Measurements from ENCODE around the gene OTOP1. TPM values are rescaled to one million over a fixed set of nuclear protein-coding genes. Genes with fewer than 3 reads are reported as not detected.
"Not testable (repeated sequence)": the region's sequence is repeated elsewhere in the genome, so short reads cannot be mapped to it uniquely, and the experiment has no call there.

Gene OTOP1
- total RNA-seq, 1 experiment from 2014 or later: not detected

GRCh38 chr4:4228356-4228668, 1.6 kb upstream of the OTOP1 start:
- no peak for DNase-seq (ENCODE audit: low read depth)

GRCh38 chr4:4227510-4228355, 1.0 kb upstream of the OTOP1 start:
- no peak for DNase-seq (ENCODE audit: low read depth)

- no peak for DNase-seq (ENCODE audit: low read depth)
These were observed 669 bp downstream of the OTOP1 start for GRCh38 chr4:4225915-4226605.

- peak; percentile 2 for DNase-seq (ENCODE audit: low read depth)
These were observed 9.6 kb downstream of the OTOP1 start for GRCh38 chr4:4217113-4217512.

GRCh38 chr4:4216648-4217047, 10.1 kb downstream of the OTOP1 start:
- peak; percentile 70 for DNase-seq (ENCODE audit: low read depth)

GRCh38 chr4:4213674-4214073, 13.1 kb downstream of the OTOP1 start:
- not testable (repeated sequence) for DNase-seq (ENCODE audit: low read depth)

GRCh38 chr4:4206204-4206603, 20.5 kb downstream of the OTOP1 start:
- no peak for DNase-seq (ENCODE audit: low read depth)

- DNase-seq (ENCODE audit: low read depth): no peak
These were observed 22.4 kb downstream of the OTOP1 start for GRCh38 chr4:4204401-4204745.

GRCh38 chr4:4203688-4204400, 22.9 kb downstream of the OTOP1 start:
- DNase-seq (ENCODE audit: low read depth): no peak

- DNase-seq (ENCODE audit: low read depth): no peak
These were observed 24.2 kb downstream of the OTOP1 start for GRCh38 chr4:4202510-4202909.

GRCh38 chr4:4200624-4201023, 26.1 kb downstream of the OTOP1 start:
- DNase-seq (ENCODE audit: low read depth): no peak

GRCh38 chr4:4195354-4195753, 31.4 kb downstream of the OTOP1 start:
- DNase-seq (ENCODE audit: low read depth): no peak

- DNase-seq (ENCODE audit: low read depth): not testable (repeated sequence)
These were observed 38.2 kb downstream of the OTOP1 start for GRCh38 chr4:4188557-4188956.

GRCh38 chr4:4185528-4185927, 41.2 kb downstream of the OTOP1 start:
- DNase-seq (ENCODE audit: low read depth): no peak

GRCh38 chr4:4182835-4183568, 43.7 kb downstream of the OTOP1 start:
- peak; percentile 29 for DNase-seq (ENCODE audit: low read depth)

GRCh38 chr4:4170596-4171150, 56.1 kb downstream of the OTOP1 start:
- no peak for DNase-seq (ENCODE audit: low read depth)

GRCh38 chr4:4167981-4168780, 58.5 kb downstream of the OTOP1 start:
- not testable (repeated sequence) for DNase-seq (ENCODE audit: low read depth)

GRCh38 chr4:4166986-4167385, 59.7 kb downstream of the OTOP1 start:
- DNase-seq (ENCODE audit: low read depth): not testable (repeated sequence)

- DNase-seq (ENCODE audit: low read depth): peak; percentile 29
These were observed 60.9 kb downstream of the OTOP1 start for GRCh38 chr4:4165701-4166392.
